ENCODE data around the gene RAD9A.

DNA sequence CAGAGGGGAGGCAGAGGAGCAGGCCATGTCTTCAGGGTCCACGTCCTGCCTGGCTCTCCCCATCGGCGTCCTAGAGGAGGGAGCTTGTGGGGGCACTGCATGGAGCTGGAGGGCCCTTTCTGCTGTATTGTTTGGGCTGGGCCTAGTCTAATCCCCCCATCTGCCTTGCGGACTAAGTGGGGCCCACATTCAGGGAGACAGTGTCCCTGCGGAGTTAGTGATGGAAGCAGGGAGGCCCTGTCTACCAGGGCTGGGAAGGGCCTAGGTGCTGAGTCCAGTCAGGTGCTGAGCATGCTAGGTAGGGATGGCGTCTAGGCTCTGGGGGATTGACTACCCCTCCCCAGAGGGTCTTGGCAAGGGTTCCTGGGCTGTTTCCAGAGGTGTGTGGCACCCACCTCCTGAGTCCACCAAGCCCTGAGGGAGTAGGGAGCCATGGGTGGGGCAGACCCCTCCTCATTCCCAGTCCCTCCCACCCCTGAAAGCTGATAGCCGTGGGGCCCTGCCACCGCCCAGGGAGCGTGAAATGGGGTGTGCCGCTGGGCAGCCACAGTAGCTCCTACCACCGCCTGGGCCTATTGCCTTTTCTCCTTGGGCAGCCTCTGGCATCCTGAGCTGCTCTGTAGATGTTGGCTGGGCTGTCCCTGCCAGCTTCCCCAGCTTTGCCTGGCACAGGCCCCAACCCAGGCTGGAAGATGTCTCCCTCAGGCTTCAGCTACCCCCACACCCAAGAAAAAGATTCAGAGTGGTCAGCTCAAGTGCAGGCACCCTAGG is 36.6 kb upstream of the RAD9A start:
- TF ChIP-seq CHD2 (IDR thresholded peaks at IDR 0.05; ENCODE audit: low read length, partially characterized antibody) (no peak), CTCF (IDR thresholded peaks at IDR 0.05) (no peak), MXI1 (IDR thresholded peaks at IDR 0.05; ENCODE audit: low read depth, low read length) (no peak)
- TF ChIP-seq, protein P1, sequence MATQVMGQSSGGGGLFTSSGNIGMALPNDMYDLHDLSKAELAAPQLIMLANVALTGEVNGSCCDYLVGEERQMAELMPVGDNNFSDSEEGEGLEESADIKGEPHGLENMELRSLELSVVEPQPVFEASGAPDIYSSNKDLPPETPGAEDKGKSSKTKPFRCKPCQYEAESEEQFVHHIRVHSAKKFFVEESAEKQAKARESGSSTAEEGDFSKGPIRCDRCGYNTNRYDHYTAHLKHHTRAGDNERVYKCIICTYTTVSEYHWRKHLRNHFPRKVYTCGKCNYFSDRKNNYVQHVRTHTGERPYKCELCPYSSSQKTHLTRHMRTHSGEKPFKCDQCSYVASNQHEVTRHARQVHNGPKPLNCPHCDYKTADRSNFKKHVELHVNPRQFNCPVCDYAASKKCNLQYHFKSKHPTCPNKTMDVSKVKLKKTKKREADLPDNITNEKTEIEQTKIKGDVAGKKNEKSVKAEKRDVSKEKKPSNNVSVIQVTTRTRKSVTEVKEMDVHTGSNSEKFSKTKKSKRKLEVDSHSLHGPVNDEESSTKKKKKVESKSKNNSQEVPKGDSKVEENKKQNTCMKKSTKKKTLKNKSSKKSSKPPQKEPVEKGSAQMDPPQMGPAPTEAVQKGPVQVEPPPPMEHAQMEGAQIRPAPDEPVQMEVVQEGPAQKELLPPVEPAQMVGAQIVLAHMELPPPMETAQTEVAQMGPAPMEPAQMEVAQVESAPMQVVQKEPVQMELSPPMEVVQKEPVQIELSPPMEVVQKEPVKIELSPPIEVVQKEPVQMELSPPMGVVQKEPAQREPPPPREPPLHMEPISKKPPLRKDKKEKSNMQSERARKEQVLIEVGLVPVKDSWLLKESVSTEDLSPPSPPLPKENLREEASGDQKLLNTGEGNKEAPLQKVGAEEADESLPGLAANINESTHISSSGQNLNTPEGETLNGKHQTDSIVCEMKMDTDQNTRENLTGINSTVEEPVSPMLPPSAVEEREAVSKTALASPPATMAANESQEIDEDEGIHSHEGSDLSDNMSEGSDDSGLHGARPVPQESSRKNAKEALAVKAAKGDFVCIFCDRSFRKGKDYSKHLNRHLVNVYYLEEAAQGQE (IDR thresholded peaks at IDR 0.05; ENCODE audit: low read depth, low read length) = no peak
